ENCODE results near the gene GBP6.

The GBP6 gene

DNA sequence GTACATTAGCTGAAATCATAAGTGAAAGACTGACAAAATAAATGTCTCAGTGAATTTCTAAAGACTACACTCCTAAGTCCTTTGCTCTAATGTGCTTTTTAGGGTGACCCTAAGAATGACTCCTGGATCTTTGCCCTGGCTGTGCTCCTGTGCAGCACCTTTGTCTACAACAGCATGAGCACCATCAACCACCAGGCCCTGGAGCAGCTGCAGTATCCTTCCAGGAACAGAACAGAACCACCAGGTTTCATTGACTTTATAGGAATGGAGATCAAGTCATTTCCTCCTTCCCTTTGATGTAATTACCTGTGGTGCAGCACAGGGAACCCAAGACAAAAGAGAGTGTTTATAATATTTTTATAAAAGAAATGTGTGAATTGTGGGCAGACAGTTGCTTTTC is 14.1 kb downstream of the GBP6 start:
- DNase-seq (ENCODE audit: low spot score): no peak
- TF ChIP-seq, protein P1, sequence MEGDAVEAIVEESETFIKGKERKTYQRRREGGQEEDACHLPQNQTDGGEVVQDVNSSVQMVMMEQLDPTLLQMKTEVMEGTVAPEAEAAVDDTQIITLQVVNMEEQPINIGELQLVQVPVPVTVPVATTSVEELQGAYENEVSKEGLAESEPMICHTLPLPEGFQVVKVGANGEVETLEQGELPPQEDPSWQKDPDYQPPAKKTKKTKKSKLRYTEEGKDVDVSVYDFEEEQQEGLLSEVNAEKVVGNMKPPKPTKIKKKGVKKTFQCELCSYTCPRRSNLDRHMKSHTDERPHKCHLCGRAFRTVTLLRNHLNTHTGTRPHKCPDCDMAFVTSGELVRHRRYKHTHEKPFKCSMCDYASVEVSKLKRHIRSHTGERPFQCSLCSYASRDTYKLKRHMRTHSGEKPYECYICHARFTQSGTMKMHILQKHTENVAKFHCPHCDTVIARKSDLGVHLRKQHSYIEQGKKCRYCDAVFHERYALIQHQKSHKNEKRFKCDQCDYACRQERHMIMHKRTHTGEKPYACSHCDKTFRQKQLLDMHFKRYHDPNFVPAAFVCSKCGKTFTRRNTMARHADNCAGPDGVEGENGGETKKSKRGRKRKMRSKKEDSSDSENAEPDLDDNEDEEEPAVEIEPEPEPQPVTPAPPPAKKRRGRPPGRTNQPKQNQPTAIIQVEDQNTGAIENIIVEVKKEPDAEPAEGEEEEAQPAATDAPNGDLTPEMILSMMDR (IDR thresholded peaks at IDR 0.05): no peak
- Histone ChIP-seq H3K27ac (no peak overlapping the region), H3K4me3 (no peak overlapping the region)

DNA sequence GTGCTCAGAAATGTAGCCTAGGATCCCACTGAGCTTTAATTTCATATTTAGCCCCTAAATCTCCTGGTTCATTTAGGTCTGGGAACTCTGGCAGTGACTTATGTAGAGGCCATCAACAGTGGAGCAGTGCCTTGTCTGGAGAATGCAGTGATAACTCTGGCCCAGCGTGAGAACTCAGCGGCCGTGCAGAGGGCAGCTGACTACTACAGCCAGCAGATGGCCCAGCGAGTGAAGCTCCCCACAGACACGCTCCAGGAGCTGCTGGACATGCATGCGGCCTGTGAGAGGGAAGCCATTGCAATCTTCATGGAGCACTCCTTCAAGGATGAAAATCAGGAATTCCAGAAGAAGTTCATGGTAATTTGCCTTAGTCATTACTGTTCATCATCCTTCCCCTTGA is 17.8 kb downstream of the GBP6 start:
- Histone ChIP-seq H3K4me3 (no peak overlapping the region), H3K27ac (no peak overlapping the region)
- TF ChIP-seq, protein P1 (IDR thresholded peaks at IDR 0.05): no peak
- DNase-seq (ENCODE audit: low spot score): no peak

- Histone ChIP-seq H3K4me3 (no peak overlapping the region), H3K27ac (no peak overlapping the region)
- TF ChIP-seq, protein P1 (IDR thresholded peaks at IDR 0.05): no peak
- no peak for DNase-seq (ENCODE audit: low spot score)
These were observed 18.6 kb downstream of the GBP6 start for GRCh38 chr1:89382479-89382878.

DNA sequence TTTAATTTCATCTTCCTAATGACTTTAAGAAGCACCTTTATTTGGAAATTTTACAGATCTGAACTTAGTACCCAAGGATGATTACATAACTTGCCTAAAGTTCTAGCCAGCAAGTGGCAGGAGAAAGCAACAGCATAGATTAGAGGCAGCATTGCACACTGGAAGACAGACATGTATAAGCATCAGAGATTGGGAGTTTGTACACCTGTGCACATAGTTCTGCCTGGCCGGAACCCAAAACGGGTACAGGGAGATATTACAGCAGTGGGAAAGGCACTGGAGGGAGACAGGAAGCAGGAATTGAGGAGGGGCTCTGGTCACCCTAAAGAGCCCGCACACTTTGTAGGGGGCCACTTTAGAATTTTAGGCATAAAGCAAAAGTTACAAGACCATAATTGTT is 19.3 kb downstream of the GBP6 start:
- DNase-seq (ENCODE audit: low spot score): no peak
- TF ChIP-seq, protein P1 (IDR thresholded peaks at IDR 0.05): no peak
- H3K4me3 ChIP-seq: no peak overlapping the region
- H3K27ac ChIP-seq: no peak overlapping the region

GRCh38 chr1:89390707-89391106 is 26.8 kb downstream of the GBP6 start:
- H3K4me3 ChIP-seq: no peak overlapping the region
- H3K27ac ChIP-seq: no peak overlapping the region
- TF ChIP-seq, protein P1 (IDR thresholded peaks at IDR 0.05): no peak
- DNase-seq (ENCODE audit: low spot score): no peak

- DNase-seq (ENCODE audit: low spot score): no peak
- TF ChIP-seq, protein P1 (IDR thresholded peaks at IDR 0.05): no peak
- no peak overlapping the region for H3K4me3 ChIP-seq
- H3K27ac ChIP-seq: no peak overlapping the region
These were observed 27.8 kb downstream of the GBP6 start for GRCh38 chr1:89391686-89392085.

GRCh38 chr1:89394851-89395250 is 31.0 kb downstream of the GBP6 start:
- H3K27ac ChIP-seq: no peak overlapping the region

More at GRCh38 chr1:89394851-89395250, 31.0 kb downstream of the GBP6 start:
- no peak overlapping the region for H3K4me3 ChIP-seq
- no peak for DNase-seq (ENCODE audit: low spot score)
- TF ChIP-seq, protein P1 (IDR thresholded peaks at IDR 0.05): no peak

Measured in coronary artery (tissue), 2 donors.